Measurements from ENCODE around the gene RBMS1. TPM values are rescaled to one million over a fixed set of nuclear protein-coding genes. Genes with fewer than 3 reads are reported as not detected.

RBMS1 gene
- total RNA-seq, 1 experiment from 2014 or later, result 77.5 TPM

GRCh38 chr2:160409480-160409879, 84.1 kb downstream of the RBMS1 start:
- no peaks in the 10 kb centered on the region; a peak in 1 of 7 replicates for H3K36me3 Mint-ChIP-seq (ENCODE audit: insufficient read depth in 1 of 3, low read depth in 3 of 3)
- no peak for DNase-seq
- no CpG with 5 or more reads among the region's 1 CpG for WGBS (ENCODE audit: extremely low coverage, insufficient read length, low lambda C conversion rate)

More at GRCh38 chr2:160409480-160409879, 84.1 kb downstream of the RBMS1 start:
- Mint-ChIP-seq H3K27me3 (ENCODE audit: low read depth) (peaks cover 7% of the 10 kb centered on the region), H3K27ac (no peak overlapping the region), H3K4me3 (peak overlapping the region in 1 of 2 experiments; percentile 90; a peak in 2 of 5 replicates), H3K9me3 (peaks cover 0 to 6% of the 10 kb centered on the region in 2 experiments; a peak in 1 of 5 replicates), H3K4me1 (peaks cover 39 to 40% of the 10 kb centered on the region in 2 experiments)
- Histone ChIP-seq H3K9ac (ENCODE audit: extremely low read depth, insufficient read length, low read length) (no peak overlapping the region), H4K91ac (ENCODE audit: insufficient read length, low read depth, low read length) (no peak overlapping the region), H4K20me1 (ENCODE audit: control insufficient read depth, insufficient read depth, insufficient read length) (no peaks in the 10 kb centered on the region), H3K23me2 (ENCODE audit: insufficient read length, low read depth, low read length, poor library complexity, severe bottlenecking) (peaks cover 15% of the 10 kb centered on the region), H3K27ac (ENCODE audit: insufficient read length, low read depth, low read length) (no peak overlapping the region), H3K18ac (ENCODE audit: insufficient read length, low read depth, low read length) (no peak overlapping the region), H3K27me3 (ENCODE audit: insufficient read depth, low read length) (no peaks in the 10 kb centered on the region; the same call in 1 of the 2 replicates), H4K8ac (replicated peaks; ENCODE audit: insufficient read length, low read depth, low read length) (no peak overlapping the region), H2BK20ac (ENCODE audit: low read depth, low read length, poor library complexity, severe bottlenecking) (no peak overlapping the region), H3K4ac (ENCODE audit: low read depth, low read length) (no peak overlapping the region), H2BK5ac (ENCODE audit: insufficient read length, low read length) (no peak overlapping the region), H3K4me2 (ENCODE audit: insufficient read depth, insufficient read length, low read length) (no peak overlapping the region), H2AFZ (ENCODE audit: low read length) (no peak overlapping the region), H3T11ph (ENCODE audit: low read length) (no peak overlapping the region), H3K79me2 (ENCODE audit: insufficient read depth, low read length) (peaks cover 2% of the 10 kb centered on the region; the same call in 1 of the 2 replicates), H3K23ac (ENCODE audit: insufficient read length, low read depth, low read length) (no peak overlapping the region), H2AK5ac (ENCODE audit: insufficient read length, low read length) (no peak overlapping the region), H2BK15ac (ENCODE audit: low read depth, low read length) (no peak overlapping the region), H3K79me1 (ENCODE audit: insufficient read depth, low read depth, low read length, poor library complexity, severe bottlenecking) (no peaks in the 10 kb centered on the region), H3K4me1 (ENCODE audit: insufficient read depth, low read length) (peaks cover 5% of the 10 kb centered on the region; the same call in 1 of the 2 replicates), H2BK120ac (ENCODE audit: low read depth, low read length, poor library complexity, severe bottlenecking) (no peak overlapping the region), H3K9me3 (ENCODE audit: control insufficient read depth, low read depth, low read length) (no peaks in the 10 kb centered on the region), H3K56ac (ENCODE audit: insufficient read length, low read depth, low read length) (no peak overlapping the region), H3K14ac (ENCODE audit: insufficient read depth, low read length) (no peak overlapping the region), H4K5ac (ENCODE audit: insufficient read length, low read depth, low read length) (no peak overlapping the region), H2BK12ac (ENCODE audit: insufficient read length, low read depth, low read length) (no peak overlapping the region)
- no peak for TF ChIP-seq CTCF (conservative IDR thresholded peaks at IDR 0.05)

Data from H9 (cell line).